IMR-90 (cell line): ENCODE measurements around the gene MUC20. TPM values are rescaled to one million over a fixed set of nuclear protein-coding genes. Genes with fewer than 3 reads are reported as not detected.

Experiments
- ATAC-seq: fragments of 200-7000 bp; cut with Tn5 transposase; 2 replicates; pipeline ENCODE4 v1.9.1; 2020; ENCODE audit warnings: low read depth, mild to moderate bottlenecking, moderate library complexity
- BruUV-seq: library from RNA; stranded (reverse); fragments of 400-500 nt; replicated peaks from 2 replicates; lab custom pipeline; 2021; lab: Mats Ljungman, UMichigan
- CTCF ChIA-PET: fragments of 300-600 bp; formaldehyde crosslinking; extraction: SDS; loops from one replicate; lab custom pipeline; 2021; ENCODE audit warnings: antibody characterized with exemption; lab: Yijun Ruan, JAX
- POLR2A ChIA-PET: fragments of 300-600 bp; sonication (Branson Sonifier 250); formaldehyde crosslinking; loops from one replicate; lab custom pipeline; 2022; ENCODE audit warnings: antibody characterized with exemption; ENCODE audit not compliant: unreplicated experiment; lab: Charles Lee
- DNase-seq: peaks from one replicate; pipeline ENCODE4 v3.0.0; 2013
- H2AFZ ChIP-seq: replicated peaks from 2 replicates; pipeline ENCODE3; 2013; ENCODE audit warnings: low read length, mild to moderate bottlenecking; ENCODE audit not compliant: poor library complexity
- H2AK5ac ChIP-seq: 2 replicates; pipeline ENCODE4 v1.6.1; 2013; ENCODE audit warnings: low read depth, low read length, inconsistent platforms
- H2AK9ac ChIP-seq: replicated peaks from 2 replicates; pipeline ENCODE3; 2013; ENCODE audit warnings: mild to moderate bottlenecking, low read depth, low read length, moderate library complexity; ENCODE audit not compliant: poor library complexity
- H2BK120ac ChIP-seq: 2 replicates; pipeline ENCODE4 v1.6.1; 2013; ENCODE audit warnings: low read depth, low read length, inconsistent platforms
- H2BK15ac ChIP-seq: 3 replicates; pipeline ENCODE4 v1.6.1; 2013; ENCODE audit warnings: low read depth, low read length, inconsistent platforms
- H2BK20ac ChIP-seq: 2 replicates; pipeline ENCODE4 v1.6.1; 2013; ENCODE audit warnings: low read depth, mild to moderate bottlenecking, inconsistent platforms, low read length, moderate library complexity
- H2BK5ac ChIP-seq: 2 replicates; pipeline ENCODE4 v1.6.1; 2013; ENCODE audit warnings: mild to moderate bottlenecking, low read depth, low read length, inconsistent platforms; ENCODE audit not compliant: poor library complexity, severe bottlenecking
- H3K14ac ChIP-seq: replicated peaks from 2 replicates; pipeline ENCODE4 v1.6.1; 2013; ENCODE audit warnings: low read depth, low read length, inconsistent platforms
- H3K18ac ChIP-seq: 2 replicates; pipeline ENCODE4 v1.6.1; 2013; ENCODE audit warnings: low read depth, low read length, control low read depth
- H3K23ac ChIP-seq: 2 replicates; pipeline ENCODE4 v1.6.1; 2013; ENCODE audit warnings: low read depth, low read length, inconsistent platforms
- H3K27ac ChIP-seq: 2 replicates; pipeline ENCODE4 v1.5.1; 2013; ENCODE audit warnings: mild to moderate bottlenecking, control low read depth, low read length; ENCODE audit not compliant: insufficient read depth
- H3K27me3 ChIP-seq: 2 replicates; pipeline ENCODE4 v1.6.1; 2013; ENCODE audit warnings: low read length; ENCODE audit not compliant: control insufficient read depth, insufficient read depth
- H3K36me3 ChIP-seq: 2 replicates; pipeline ENCODE4 v1.6.1; 2013; ENCODE audit warnings: low read length, mixed read lengths; ENCODE audit not compliant: control insufficient read depth, insufficient read depth
- H3K4ac ChIP-seq: 2 replicates; pipeline ENCODE4 v1.6.1; 2013; ENCODE audit warnings: low read depth, low read length, inconsistent platforms
- H3K4me1 ChIP-seq: 2 replicates; pipeline ENCODE4 v1.6.1; 2013; ENCODE audit warnings: low read length, mixed read lengths; ENCODE audit not compliant: control insufficient read depth, insufficient read depth
- H3K4me2 ChIP-seq: 2 replicates; pipeline ENCODE4 v1.6.1; 2013; ENCODE audit warnings: low read depth, mild to moderate bottlenecking, control low read depth, low read length, moderate library complexity
- H3K4me3 ChIP-seq: 2 replicates; pipeline ENCODE4 v1.5.1; 2013; ENCODE audit warnings: low read depth, mild to moderate bottlenecking, control low read depth, low read length, moderate library complexity; ENCODE audit not compliant: insufficient read depth
- H3K56ac ChIP-seq: 2 replicates; pipeline ENCODE4 v1.6.1; 2013; ENCODE audit warnings: low read length, inconsistent platforms; ENCODE audit not compliant: insufficient read depth; ENCODE audit errors: extremely low read depth
- H3K79me1 ChIP-seq, 2 experiments: 2 replicates each; pipeline ENCODE4 v1.6.1; 2013; ENCODE audit warnings: low read length in 2 of 2, inconsistent platforms in 1 of 2, low read depth in 1 of 2
- H3K9ac ChIP-seq: 2 replicates; pipeline ENCODE4 v1.6.1; 2013; ENCODE audit warnings: low read depth, low read length, control low read depth
- H3K9me1 ChIP-seq: 2 replicates; pipeline ENCODE4 v1.6.1; 2013; ENCODE audit warnings: low read length, inconsistent platforms; ENCODE audit not compliant: insufficient read depth
- H3K9me3 ChIP-seq: 2 replicates; pipeline ENCODE4 v1.6.1; 2013; ENCODE audit warnings: low read length; ENCODE audit not compliant: control insufficient read depth, insufficient read depth
- H4K20me1 ChIP-seq: 2 replicates; pipeline ENCODE4 v1.6.1; 2013; ENCODE audit warnings: low read length, inconsistent platforms; ENCODE audit not compliant: insufficient read depth
- H4K5ac ChIP-seq: 2 replicates; pipeline ENCODE4 v1.6.1; 2013; ENCODE audit warnings: mild to moderate bottlenecking, low read depth, low read length, control low read depth
- H4K8ac ChIP-seq, 2 experiments: 2 replicates each; pipeline ENCODE4 v1.6.1; 2013; ENCODE audit warnings: low read depth in 2 of 2, low read length in 2 of 2, control low read depth in 1 of 2, inconsistent platforms in 1 of 2
- H4K91ac ChIP-seq: 2 replicates; pipeline ENCODE4 v1.6.1; 2013; ENCODE audit warnings: low read depth, low read length, inconsistent platforms; ENCODE audit not compliant: insufficient read depth
- CHD1 ChIP-seq: IDR thresholded peaks from 2 replicates; pipeline ENCODE4 v1.6.1; 2012; ENCODE audit warnings: low read depth, low read length, improper control_type of control experiment
- NFE2L2 ChIP-seq: fragments of 150-350 bp; IDR thresholded peaks from 2 replicates; pipeline ENCODE4 v1.6.1; 2016; ENCODE audit warnings: low read depth, mild to moderate bottlenecking, low read length
- SMC3 ChIP-seq: fragments of 150-350 bp; IDR thresholded peaks from 2 replicates; pipeline ENCODE4 v1.6.1; 2016; ENCODE audit warnings: low read depth, mild to moderate bottlenecking, antibody characterized with exemption, low read length, moderate library complexity
- WGBS, 2 experiments: methylation state at CpG; one replicate each; pipeline versions ENCODE4 v1.1.5 to v1.1.7; 2013; ENCODE audit warnings: missing lambda C conversion rate in 2 of 2; ENCODE audit not compliant: insufficient read length in 1 of 2; ENCODE audit errors: extremely low coverage in 2 of 2; 5-methylcytosine and 5-hydroxymethylcytosine counted together
- dilution Hi-C: fragments of 300-500 bp; cut with HindIII; formaldehyde crosslinking; loops from one replicate; pipeline ENCODE4 v1.14.3; 2018; ENCODE audit warnings: low sequenced_read_pairs; ENCODE audit not compliant: unreplicated experiment
- in situ Hi-C: fragments of 300-500 bp; cut with MboI; formaldehyde crosslinking; loops from 3 replicates; pipeline ENCODE4 v1.14.3; 2019; ENCODE audit warnings: low sequenced_read_pairs, inconsistent platforms, mixed read lengths
- intact Hi-C: fragments of 100-400 bp; cut with micrococcal nuclease; formaldehyde crosslinking; loops from 2 replicates; pipeline ENCODE4 v1.10.0; 2022
- polyA plus RNA-seq, 3 experiments: library from polyadenylated mRNA; depleted of rRNA; stranded (reverse); fragments of >200 nt; gene quantifications; 2 replicates each; pipeline ENCODE4 v1.2.3, GENCODE V29; 2012; ENCODE audit warnings: low replicate concordance in 1 of 3
- total RNA-seq: library from RNA; depleted of rRNA; stranded (reverse); fragments of >200 nt; gene quantifications from 2 replicates; pipeline ENCODE4 v1.2.3, GENCODE V29; 2012

Gene MUC20
- total and polyA plus RNA-seq, 2 of the 4 experiments (the other 2 are of a cell fraction) = 0.12 TPM; not detected in 1

DNA sequence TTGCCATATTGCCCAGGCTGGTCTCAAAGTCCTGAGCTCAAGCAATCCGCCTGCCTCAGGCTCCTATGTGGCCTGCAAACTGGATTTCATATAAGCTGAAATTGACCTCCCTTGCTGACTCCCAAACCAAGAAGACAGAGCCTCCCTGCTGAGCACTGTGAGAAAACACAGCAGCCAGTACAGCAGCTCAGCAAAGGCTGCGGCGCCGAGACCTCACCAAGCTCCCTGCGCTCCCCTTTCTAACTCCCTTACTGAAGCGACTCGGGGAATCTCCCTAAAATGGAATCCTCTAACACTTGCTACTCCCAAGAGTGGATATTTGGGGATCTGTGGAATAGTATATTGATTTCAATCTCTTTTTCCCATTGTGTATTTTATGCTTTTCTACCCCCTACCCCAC is 34.6 kb downstream of the MUC20 start:
- Histone ChIP-seq H2BK15ac (no peak overlapping the region), H3K18ac (no peak overlapping the region), H3K79me1 (no peaks in the 10 kb centered on the region), H4K5ac (no peak overlapping the region), H2AK5ac (no peak overlapping the region), H3K4me2 (no peak overlapping the region), H3K36me3 (no peaks in the 10 kb centered on the region), H2AK9ac (no peak overlapping the region), H3K56ac (no peak overlapping the region), H3K9ac (no peak overlapping the region), H2BK5ac (no peak overlapping the region), H3K27ac (no peak overlapping the region), H3K23ac (no peak overlapping the region), H3K14ac (no peak overlapping the region), H3K9me1 (no peaks in the 10 kb centered on the region; the same call in 1 of the 2 replicates), H3K4ac (no peak overlapping the region), H2AFZ (no peak overlapping the region), H3K27me3 (peaks cover 43% of the 10 kb centered on the region), H4K8ac (no peak overlapping the region), H2BK20ac (no peak overlapping the region), H3K9me3 (no peaks in the 10 kb centered on the region), H3K4me3 (no peak overlapping the region), H4K91ac (no peak overlapping the region), H3K4me1 (no peaks in the 10 kb centered on the region), H4K20me1 (no peaks in the 10 kb centered on the region), H2BK120ac (no peak overlapping the region)
- BruUV-seq = no TSS peak
- ATAC-seq = no peak
- ChIA-PET CTCF (no interaction called here), POLR2A (no interaction called here)
- no peak for DNase-seq
- dilution Hi-C loops (no loop called here), intact Hi-C loops (no loop called here), in situ Hi-C loops (loop anchor here (5.0 kb wide), 1 partner anchor 52 kb away; no protein-coding TSS in a partner anchor)
- WGBS, 2 experiments = no CpG with 5 or more reads among the region's 7 CpGs
- TF ChIP-seq SMC3 (no peak), NFE2L2 (no peak), CHD1 (no peak)
